H1 (cell line): Measurements from ENCODE around the gene TBL1Y. TPM values are rescaled to one million over a fixed set of nuclear protein-coding genes. Genes with fewer than 3 reads are reported as not detected.
A peak's percentile ranks its signal among the peaks of the same experiment; 100 is the strongest.

Experiments
- CTCF ChIA-PET: fragments of 300-600 bp; sonication (Branson Sonifier 250); formaldehyde crosslinking; loops from one replicate; lab custom pipeline; 2021; ENCODE audit not compliant: partially characterized antibody; lab: Charles Lee
- POLR2A ChIA-PET: fragments of 300-600 bp; sonication (Branson Sonifier 250); formaldehyde crosslinking; loops from one replicate; lab custom pipeline; 2021; ENCODE audit warnings: inconsistent platforms; ENCODE audit not compliant: partially characterized antibody; lab: Charles Lee
- DNase-seq, 2 experiments: peaks; one replicate each; pipeline versions ENCODE4 v3.0.0 to v3.0.0-alpha.2; 2010 to 2022; ENCODE audit warnings: low spot score in 2 of 2, low read depth in 1 of 2, mixed read lengths in 1 of 2
- FAIRE-seq: peaks from 2 replicates; lab custom pipeline; 2011; peaks lifted over from hg19 to GRCh38; lab: Jason Lieb, UNC
- H2AFZ ChIP-seq: 2 replicates; pipeline ENCODE4 v1.8.1; 2012; ENCODE audit warnings: low read length, inconsistent platforms
- H2AK5ac ChIP-seq: 2 replicates; pipeline ENCODE4 v1.6.1; 2013; ENCODE audit warnings: low read depth, low read length
- H2BK120ac ChIP-seq: replicated peaks from 2 replicates; pipeline ENCODE3; 2013; ENCODE audit warnings: low read depth, low read length, inconsistent platforms
- H2BK12ac ChIP-seq: 2 replicates; pipeline ENCODE4 v1.6.1; 2013; ENCODE audit warnings: low read depth, low read length
- H2BK15ac ChIP-seq: 2 replicates; pipeline ENCODE4 v1.6.1; 2013; ENCODE audit warnings: low read length
- H2BK20ac ChIP-seq: 2 replicates; pipeline ENCODE4 v1.6.1; 2013; ENCODE audit warnings: low read length
- H2BK5ac ChIP-seq: 2 replicates; pipeline ENCODE4 v1.6.1; 2013; ENCODE audit warnings: low read depth, low read length
- H3K14ac ChIP-seq: 2 replicates; pipeline ENCODE4 v1.6.1; 2013; ENCODE audit warnings: inconsistent platforms; ENCODE audit not compliant: insufficient read length
- H3K18ac ChIP-seq: 2 replicates; pipeline ENCODE4 v1.6.1; 2013; ENCODE audit warnings: low read length; ENCODE audit errors: extremely low read depth
- H3K23ac ChIP-seq: 2 replicates; pipeline ENCODE4 v1.6.1; 2013; ENCODE audit warnings: inconsistent platforms; ENCODE audit not compliant: insufficient read length
- H3K23me2 ChIP-seq: 2 replicates; pipeline ENCODE4 v1.6.1; 2013; ENCODE audit warnings: low read depth, low read length
- H3K27ac ChIP-seq: 2 replicates; pipeline ENCODE4 v1.6.1; 2011; ENCODE audit warnings: low read depth, low read length, inconsistent platforms
- H3K27me3 ChIP-seq, 4 experiments: replicated peaks in 1 of 4; 1 replicate in 1 of 4; 2 replicates in 3 of 4; pipeline versions ENCODE4 v1.6.1 to v1.8.1; 2011 to 2013; ENCODE audit warnings: low read length in 3 of 4, mild to moderate bottlenecking in 3 of 4, inconsistent platforms in 2 of 4, mixed read lengths in 2 of 4, moderate library complexity in 1 of 4; ENCODE audit not compliant: control insufficient read depth in 3 of 4, insufficient read depth in 3 of 4; ENCODE audit errors: extremely low read depth in 1 of 4
- H3K36me3 ChIP-seq, 4 experiments: 2 replicates each; pipeline versions ENCODE4 v1.6.1 to v1.8.1; 2011 to 2013; ENCODE audit warnings: mild to moderate bottlenecking in 4 of 4, low read length in 3 of 4, moderate library complexity in 2 of 4, control low read depth in 1 of 4, inconsistent platforms in 1 of 4; ENCODE audit not compliant: insufficient read depth in 4 of 4, control insufficient read depth in 2 of 4
- H3K4ac ChIP-seq: replicated peaks from 2 replicates; pipeline ENCODE3; 2013; ENCODE audit warnings: low read length, low read depth, mixed read lengths, inconsistent platforms; ENCODE audit not compliant: insufficient read length
- H3K4me1 ChIP-seq, 4 experiments: replicated peaks in 1 of 4; 1 replicate in 1 of 4; 2 replicates in 3 of 4; pipeline versions ENCODE4 v1.6.1 to v1.8.1; 2011 to 2013; ENCODE audit warnings: low read length in 3 of 4, inconsistent platforms in 2 of 4, mixed read lengths in 1 of 4; ENCODE audit not compliant: insufficient read depth in 4 of 4, control insufficient read depth in 3 of 4
- H3K4me2 ChIP-seq, 2 experiments: 2 replicates each; pipeline versions ENCODE4 v1.6.1 to v1.8.1; 2011 to 2013; ENCODE audit warnings: low read depth in 2 of 2, low read length in 2 of 2, control low read depth in 1 of 2, inconsistent platforms in 1 of 2, mild to moderate bottlenecking in 1 of 2; ENCODE audit not compliant: insufficient read depth in 1 of 2
- H3K4me3 ChIP-seq, 4 experiments: fragments of 200-600, 300-600 bp in 1 of 4; sonication (generic), shearing (Covaris generic), sonication (Bioruptor Twin) in 1 of 4; 2 replicates each; pipeline versions ENCODE4 v1.5.1 to v1.8.1; 2011 to 2016; ENCODE audit warnings: low read length in 4 of 4, low read depth in 3 of 4, control low read depth in 2 of 4, inconsistent platforms in 2 of 4, mild to moderate bottlenecking in 2 of 4, mixed read lengths in 1 of 4, moderate library complexity in 1 of 4; ENCODE audit not compliant: insufficient read depth in 2 of 4; ENCODE audit errors: extremely low read depth in 1 of 4
- H3K56ac ChIP-seq: replicated peaks from 2 replicates; pipeline ENCODE3; 2013; ENCODE audit warnings: low read depth, mild to moderate bottlenecking, mixed read lengths, low read length, inconsistent platforms; ENCODE audit not compliant: insufficient read length
- H3K79me1 ChIP-seq: 2 replicates; pipeline ENCODE4 v1.6.1; 2013; ENCODE audit warnings: low read depth, low read length, control low read depth
- H3K79me2 ChIP-seq, 2 experiments: 2 replicates each; pipeline versions ENCODE4 v1.6.1 to v1.8.1; 2012 to 2013; ENCODE audit warnings: low read length in 2 of 2, mild to moderate bottlenecking in 2 of 2, inconsistent platforms in 1 of 2; ENCODE audit not compliant: insufficient read depth in 2 of 2, control insufficient read depth in 1 of 2
- H3K9ac ChIP-seq, 4 experiments: replicated peaks in 1 of 4; 1 replicate in 1 of 4; 2 replicates in 3 of 4; pipeline versions ENCODE4 v1.6.1 to v1.8.1; 2011 to 2013; ENCODE audit warnings: low read depth in 3 of 4, low read length in 3 of 4, control low read depth in 2 of 4, mild to moderate bottlenecking in 2 of 4, moderate library complexity in 2 of 4, inconsistent platforms in 1 of 4; ENCODE audit errors: extremely low read depth in 1 of 4
- H3K9me3 ChIP-seq, 2 experiments: 2 replicates each; pipeline versions ENCODE4 v1.6.1 to v1.8.1; 2012 to 2013; ENCODE audit warnings: mild to moderate bottlenecking in 2 of 2, moderate library complexity in 2 of 2, control low read depth in 1 of 2, inconsistent platforms in 1 of 2, low read depth in 1 of 2, low read length in 1 of 2, mixed read lengths in 1 of 2; ENCODE audit not compliant: insufficient read depth in 2 of 2
- H4K20me1 ChIP-seq, 2 experiments: replicated peaks in 1 of 2; 2 replicates each; pipeline versions ENCODE3 to v1.8.1; 2011 to 2013; ENCODE audit warnings: inconsistent platforms in 2 of 2, low read length in 2 of 2, mild to moderate bottlenecking in 1 of 2; ENCODE audit not compliant: insufficient read depth in 2 of 2, control insufficient read depth in 1 of 2
- H4K5ac ChIP-seq: 2 replicates; pipeline ENCODE4 v1.6.1; 2013; ENCODE audit warnings: low read length, low read depth, mixed read lengths, inconsistent platforms; ENCODE audit not compliant: insufficient read length
- H4K8ac ChIP-seq: 2 replicates; pipeline ENCODE4 v1.8.0; 2013; ENCODE audit warnings: mild to moderate bottlenecking, moderate library complexity, low read length, inconsistent platforms; ENCODE audit not compliant: insufficient read depth; ENCODE audit errors: extremely low read depth
- H4K91ac ChIP-seq: replicated peaks from 2 replicates; pipeline ENCODE3; 2013; ENCODE audit warnings: low read length, mixed read lengths, inconsistent platforms; ENCODE audit not compliant: insufficient read length
- SIN3A ChIP-seq, 2 experiments: IDR thresholded peaks in 1 of 2; conservative IDR thresholded peaks in 1 of 2; 2 replicates each; pipeline ENCODE4 v1.6.1; 2011 to 2012; ENCODE audit warnings: low read length in 2 of 2, improper control_type of control experiment in 1 of 2, low read depth in 1 of 2, mild to moderate bottlenecking in 1 of 2
- TCF12 ChIP-seq: IDR thresholded peaks from 2 replicates; pipeline ENCODE4 v1.6.1; 2011; ENCODE audit warnings: low read depth, mild to moderate bottlenecking, low read length
- TEAD4 ChIP-seq: IDR thresholded peaks from 2 replicates; pipeline ENCODE4 v1.6.1; 2012; ENCODE audit warnings: low read depth, low read length, inconsistent platforms, mixed read lengths
- WGBS, 2 experiments: shearing (Covaris generic) in 1 of 2; methylation state at CpG; one replicate each; pipeline versions ENCODE4 v1.1.6 to v1.1.7; 2013 to 2015; ENCODE audit warnings: low lambda C conversion rate in 2 of 2, mixed read lengths in 2 of 2, inconsistent platforms in 1 of 2, low coverage in 1 of 2, missing lambda C conversion rate in 1 of 2; ENCODE audit not compliant: insufficient replicate concordance in 2 of 2, insufficient coverage in 1 of 2, insufficient read length in 1 of 2; ENCODE audit errors: extremely low coverage in 1 of 2, missing lambda C conversion rate in 1 of 2; 5-methylcytosine and 5-hydroxymethylcytosine counted together
- polyA plus RNA-seq, 7 experiments: library from polyadenylated mRNA; depleted of rRNA in 3 of 7; stranded (reverse) in 5 of 7; unstranded in 2 of 7; fragments of >200 nt in 5 of 7; fragments of 200-250 nt in 2 of 7; gene quantifications; 1 replicate in 5 of 7; 2 replicates in 1 of 7; 4 replicates in 1 of 7; pipeline versions ENCODE4 v1.2.1 to v1.2.3, GENCODE V29; 2011 to 2013; ENCODE audit warnings: missing spikeins in 2 of 7, mixed read lengths in 2 of 7
- total RNA-seq: library from RNA; stranded (reverse); fragmentation: NEBNext Ultra II Directional; extraction: Animal tissue kit (Norgen Biotek cat#: 25700); gene quantifications from 2 replicates; pipeline ENCODE4 v1.2.1, GENCODE V29; 2021
- TF ChIP-seq, protein P1 (sequence below): IDR thresholded peaks from 2 replicates; pipeline ENCODE4 v1.6.1; 2012; ENCODE audit warnings: low read length, inconsistent platforms
- TF ChIP-seq, protein P2 (sequence below), 3 experiments: IDR thresholded peaks; 1 replicate in 2 of 3; 2 replicates in 1 of 3; pipeline versions ENCODE4 v1.5.1 to v1.6.1; 2011; ENCODE audit warnings: low read length in 3 of 3, mild to moderate bottlenecking in 3 of 3, inconsistent platforms in 2 of 3, low read depth in 1 of 3, moderate library complexity in 1 of 3; ENCODE audit not compliant: insufficient read depth in 1 of 3; ENCODE audit errors: control extremely low read depth in 1 of 3

TBL1Y gene
- total and polyA plus RNA-seq, 2 of the 8 experiments (the other 6 are each of a cell fraction or from before 2014, with no cell fraction given), result 2.5 to 4.2 TPM

GRCh38 chrY:7102680-7103079 lies 192.2 kb downstream of the TBL1Y start:
- H2BK20ac ChIP-seq, result no peak overlapping the region
- no peak overlapping the region for H2BK5ac ChIP-seq
- no peak overlapping the region for H4K8ac ChIP-seq
- no peak for FAIRE-seq
- no peak overlapping the region for H4K5ac ChIP-seq
- H3K18ac ChIP-seq, result no peak overlapping the region
- no peak overlapping the region for H4K91ac ChIP-seq
- H3K23ac ChIP-seq, result no peak overlapping the region
- H2AFZ ChIP-seq, result no peak overlapping the region
- ChIA-PET CTCF (interaction anchor here (0.6 kb wide), 1 partner anchor 139 kb away, joined by 4 read pairs; no protein-coding TSS in a partner anchor), POLR2A (no interaction called here)
- H2BK12ac ChIP-seq, result 0 out of 2 replicates have a peak overlapping the region, but pooled peaks have one; percentile 17
- H3K9me3 ChIP-seq, result no peaks in the 10 kb centered on the region
- DNase-seq, result no peak
- H2BK120ac ChIP-seq, result no peak overlapping the region
- H2AK5ac ChIP-seq, result no peak overlapping the region
- H3K4me2 ChIP-seq, result 0 out of 4 replicates have a peak overlapping the region, but pooled peaks of 1 of the 2 experiments have one; percentile 34
- WGBS, 2 experiments, result 100% methylated on average over 1 of the region's 1 CpG; no CpG with 5 or more reads in 1 of the 2 experiments
- H3K23me2 ChIP-seq, result no peaks in the 10 kb centered on the region; the same call in 1 of the 2 replicates
- H3K27me3 ChIP-seq, result no peaks in the 10 kb centered on the region
- H3K4me1 ChIP-seq, result 0 out of 7 replicates have a peak, but pooled peaks cover 0 to 3% (median under 1%) of the 10 kb centered on the region in 4 experiments
- no peak overlapping the region for H2BK15ac ChIP-seq
- no peak overlapping the region for H3K4me3 ChIP-seq
- no peak overlapping the region for H3K4ac ChIP-seq
- no peak overlapping the region for H3K14ac ChIP-seq
- no peaks in the 10 kb centered on the region for H3K79me1 ChIP-seq
- no peak overlapping the region for H3K27ac ChIP-seq
- H3K56ac ChIP-seq, result no peak overlapping the region
- no peaks in the 10 kb centered on the region for H3K79me2 ChIP-seq
- no peaks in the 10 kb centered on the region for H3K36me3 ChIP-seq
- no peak overlapping the region for H3K9ac ChIP-seq
- no peaks in the 10 kb centered on the region for H4K20me1 ChIP-seq
- TF ChIP-seq, protein P1, sequence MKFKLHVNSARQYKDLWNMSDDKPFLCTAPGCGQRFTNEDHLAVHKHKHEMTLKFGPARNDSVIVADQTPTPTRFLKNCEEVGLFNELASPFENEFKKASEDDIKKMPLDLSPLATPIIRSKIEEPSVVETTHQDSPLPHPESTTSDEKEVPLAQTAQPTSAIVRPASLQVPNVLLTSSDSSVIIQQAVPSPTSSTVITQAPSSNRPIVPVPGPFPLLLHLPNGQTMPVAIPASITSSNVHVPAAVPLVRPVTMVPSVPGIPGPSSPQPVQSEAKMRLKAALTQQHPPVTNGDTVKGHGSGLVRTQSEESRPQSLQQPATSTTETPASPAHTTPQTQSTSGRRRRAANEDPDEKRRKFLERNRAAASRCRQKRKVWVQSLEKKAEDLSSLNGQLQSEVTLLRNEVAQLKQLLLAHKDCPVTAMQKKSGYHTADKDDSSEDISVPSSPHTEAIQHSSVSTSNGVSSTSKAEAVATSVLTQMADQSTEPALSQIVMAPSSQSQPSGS, result no peak
- TF ChIP-seq SIN3A (conservative IDR thresholded peaks at IDR 0.05 in 1 of 2, IDR thresholded peaks at IDR 0.05 in 1 of 2; ENCODE audit: low read depth in 1 of 2, low read length in 2 of 2), result no peak
- no peak for TF ChIP-seq TCF12
- TF ChIP-seq, protein P2, sequence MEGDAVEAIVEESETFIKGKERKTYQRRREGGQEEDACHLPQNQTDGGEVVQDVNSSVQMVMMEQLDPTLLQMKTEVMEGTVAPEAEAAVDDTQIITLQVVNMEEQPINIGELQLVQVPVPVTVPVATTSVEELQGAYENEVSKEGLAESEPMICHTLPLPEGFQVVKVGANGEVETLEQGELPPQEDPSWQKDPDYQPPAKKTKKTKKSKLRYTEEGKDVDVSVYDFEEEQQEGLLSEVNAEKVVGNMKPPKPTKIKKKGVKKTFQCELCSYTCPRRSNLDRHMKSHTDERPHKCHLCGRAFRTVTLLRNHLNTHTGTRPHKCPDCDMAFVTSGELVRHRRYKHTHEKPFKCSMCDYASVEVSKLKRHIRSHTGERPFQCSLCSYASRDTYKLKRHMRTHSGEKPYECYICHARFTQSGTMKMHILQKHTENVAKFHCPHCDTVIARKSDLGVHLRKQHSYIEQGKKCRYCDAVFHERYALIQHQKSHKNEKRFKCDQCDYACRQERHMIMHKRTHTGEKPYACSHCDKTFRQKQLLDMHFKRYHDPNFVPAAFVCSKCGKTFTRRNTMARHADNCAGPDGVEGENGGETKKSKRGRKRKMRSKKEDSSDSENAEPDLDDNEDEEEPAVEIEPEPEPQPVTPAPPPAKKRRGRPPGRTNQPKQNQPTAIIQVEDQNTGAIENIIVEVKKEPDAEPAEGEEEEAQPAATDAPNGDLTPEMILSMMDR (IDR thresholded peaks at IDR 0.05; ENCODE audit: control extremely low read depth in 1 of 3, insufficient read depth in 1 of 3, low read depth in 1 of 3, low read length in 3 of 3), result no peak
- TF ChIP-seq TEAD4, result no peak
